ENCODE data around the gene NECAP2.
"Not testable (repeated sequence)": the region's sequence is repeated elsewhere in the genome, so short reads cannot be mapped to it uniquely, and the experiment has no call there.

The NECAP2 gene

DNA sequence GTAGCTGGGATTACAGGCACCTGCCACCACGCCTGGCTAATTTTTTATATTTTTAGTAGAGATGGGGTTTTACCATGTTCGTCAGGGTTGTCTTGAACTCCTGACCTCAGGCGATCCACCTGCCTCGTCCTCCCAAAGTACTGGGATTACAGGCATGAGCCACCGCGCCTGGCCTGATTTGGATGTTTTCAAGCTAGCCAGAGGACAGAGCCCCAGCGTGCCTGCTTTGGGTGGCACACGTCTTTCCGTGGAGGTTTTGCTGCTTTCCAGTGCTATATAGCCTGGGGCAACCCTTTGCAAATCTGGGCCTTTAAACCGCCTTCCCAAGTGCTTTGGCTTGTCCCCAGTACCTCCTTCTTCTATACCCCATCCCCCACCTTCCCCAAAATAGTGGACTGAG, 15.6 kb downstream of the NECAP2 start:
- H3K4me3 ChIP-seq (ENCODE audit: low read depth, low read length), result not testable (repeated sequence)

DNA sequence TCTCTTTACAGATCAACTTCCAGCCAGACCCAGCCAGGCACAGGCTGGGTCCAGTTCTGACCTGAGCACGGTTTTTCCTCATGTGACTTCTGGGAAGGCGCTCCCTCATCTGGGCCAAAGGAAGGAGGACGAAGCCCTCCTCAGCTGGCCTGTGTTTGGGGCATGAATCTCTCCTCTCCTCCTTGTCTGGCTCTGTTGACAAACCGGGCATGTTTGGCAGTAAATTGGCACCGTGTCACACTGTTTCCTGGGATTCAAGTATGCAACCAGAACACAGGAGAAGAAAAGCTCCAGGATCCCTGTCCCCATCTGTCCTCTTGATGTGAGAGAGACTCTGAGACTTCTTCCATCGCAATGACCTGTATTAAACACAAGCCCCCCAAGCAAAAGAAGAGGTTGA, 18.3 kb downstream of the NECAP2 start:
- H3K4me3 ChIP-seq (ENCODE audit: low read depth, low read length), result no peak overlapping the region

DNA sequence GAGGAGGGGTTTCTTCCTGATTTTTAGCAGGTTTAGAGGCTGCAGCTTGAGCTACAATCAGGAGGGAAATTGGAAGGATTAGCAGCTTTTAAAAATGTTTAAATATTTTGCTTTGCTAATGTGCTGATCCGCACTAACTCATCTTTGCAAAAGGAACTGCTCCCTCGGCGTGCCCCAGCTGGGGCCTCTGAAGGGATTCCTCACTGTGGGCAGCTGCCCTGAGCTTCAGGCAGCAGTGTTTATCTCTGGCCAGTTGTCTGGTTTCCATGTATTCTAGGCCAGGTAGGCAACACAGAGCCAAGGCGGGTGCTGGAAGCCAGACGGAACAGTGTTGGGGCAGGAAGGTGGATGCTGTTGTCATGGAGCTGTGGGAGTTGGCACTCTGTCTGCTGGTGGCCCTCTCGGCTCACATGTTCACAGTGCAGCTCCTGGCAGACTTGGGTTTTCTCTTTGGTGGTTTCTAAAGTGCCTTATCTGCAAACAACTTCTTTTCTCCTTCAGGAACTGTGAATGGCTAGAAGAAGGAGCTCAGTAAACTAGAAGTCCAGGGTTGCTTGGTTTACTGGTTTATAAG, 18.9 kb downstream of the NECAP2 start:
- no peak overlapping the region for H3K4me3 ChIP-seq (ENCODE audit: low read depth, low read length)

DNA sequence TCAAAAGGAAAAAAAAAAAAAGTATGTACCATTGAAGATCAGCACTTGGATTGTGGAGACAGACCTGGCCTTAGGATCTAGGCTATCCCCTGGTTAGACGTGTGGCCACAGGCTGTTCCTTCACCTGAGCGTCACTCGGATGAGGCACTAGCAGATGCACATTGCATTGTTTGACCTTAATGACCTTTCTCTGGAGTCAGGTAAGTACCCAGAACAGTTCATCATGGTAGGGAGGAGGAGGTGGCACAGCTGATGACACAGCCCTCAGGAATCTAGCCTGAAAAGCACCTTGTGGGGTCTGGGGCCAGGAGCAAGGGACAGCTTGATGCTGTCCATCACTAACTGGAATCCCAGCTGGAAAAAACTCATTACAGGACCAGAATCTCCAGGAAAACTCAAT, 21.2 kb downstream of the NECAP2 start:
- H3K4me3 ChIP-seq (ENCODE audit: low read depth, low read length), result no peak overlapping the region

- no peak overlapping the region for H3K4me3 ChIP-seq (ENCODE audit: low read depth, low read length)
Observed at GRCh38 chr1:16462773-16463330, 22.3 kb downstream of the NECAP2 start.

DNA sequence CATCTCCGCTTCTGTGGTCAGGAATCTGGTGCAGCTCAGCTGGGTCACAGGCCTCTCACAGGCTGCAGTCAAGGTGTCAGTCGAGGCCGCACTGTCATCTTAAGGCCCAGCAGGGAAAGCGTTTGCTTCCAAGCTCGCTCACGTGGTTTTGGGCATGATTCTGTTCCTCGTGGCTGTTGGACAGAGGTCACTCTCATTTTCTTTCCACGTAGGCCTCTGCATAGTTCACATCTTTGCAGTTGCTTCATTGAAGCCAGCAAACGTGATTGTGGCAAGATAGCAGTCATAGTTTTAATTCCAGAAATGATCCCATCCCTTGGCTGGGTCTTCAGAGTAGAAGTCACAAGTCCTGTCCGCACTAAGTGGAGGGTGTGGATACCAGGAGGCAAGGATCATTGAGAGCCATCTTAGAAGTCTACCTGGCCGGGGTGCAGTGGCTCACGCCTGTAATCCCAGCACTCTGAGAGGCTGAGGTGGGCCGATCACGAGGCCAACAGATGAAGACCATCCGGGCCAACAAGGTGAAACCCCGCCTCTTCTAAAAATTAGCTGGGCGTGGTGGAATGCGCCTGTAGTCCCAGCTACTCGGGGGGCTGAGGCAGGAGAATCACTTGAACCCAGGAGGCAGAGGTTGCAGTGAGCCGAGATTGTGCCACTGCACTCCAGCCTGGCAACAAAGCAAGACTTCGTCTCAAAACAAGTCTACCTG, 24.5 kb downstream of the NECAP2 start:
- H3K4me3 ChIP-seq (ENCODE audit: low read depth, low read length), result no peak overlapping the region

GRCh38 chr1:16468558-16468957, 28.0 kb downstream of the NECAP2 start:
- no peak overlapping the region for H3K4me3 ChIP-seq (ENCODE audit: low read depth, low read length)

DNA sequence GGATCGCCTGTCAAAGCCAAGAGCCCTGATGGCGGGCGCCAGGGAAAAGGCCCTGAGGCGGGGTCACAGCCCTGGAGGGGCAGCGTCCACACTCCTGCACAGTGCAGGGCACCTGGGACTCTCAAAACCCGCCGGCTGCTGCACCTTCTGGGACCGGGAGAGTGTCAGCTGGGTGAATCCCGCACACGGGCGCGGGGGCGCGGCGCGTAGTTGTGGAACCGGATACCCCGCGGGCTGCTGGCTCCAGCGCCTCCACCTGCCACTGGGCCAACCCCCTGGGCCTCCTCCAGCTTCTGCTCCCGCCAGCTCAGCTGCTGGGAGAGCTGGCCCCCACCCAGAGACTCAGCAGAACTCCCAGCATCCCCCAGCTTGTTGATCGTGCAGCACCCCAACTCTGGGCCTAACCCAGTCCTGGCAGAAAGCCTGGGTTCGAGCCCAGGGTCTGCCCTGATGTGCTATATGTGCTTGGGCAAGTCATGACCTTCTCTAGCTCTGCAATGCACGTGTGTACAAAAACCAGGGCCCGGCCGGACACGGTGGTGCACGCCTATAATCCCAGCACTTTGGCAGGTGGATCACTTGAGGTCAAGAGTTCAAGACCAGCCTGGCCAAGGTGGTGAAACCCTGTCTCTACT, 33.8 kb downstream of the NECAP2 start:
- H3K4me3 ChIP-seq (ENCODE audit: low read depth, low read length), result no peak overlapping the region

- H3K4me3 ChIP-seq (ENCODE audit: low read depth, low read length), result not testable (repeated sequence)
Observed at GRCh38 chr1:16474891-16475290, 34.4 kb downstream of the NECAP2 start.

DNA sequence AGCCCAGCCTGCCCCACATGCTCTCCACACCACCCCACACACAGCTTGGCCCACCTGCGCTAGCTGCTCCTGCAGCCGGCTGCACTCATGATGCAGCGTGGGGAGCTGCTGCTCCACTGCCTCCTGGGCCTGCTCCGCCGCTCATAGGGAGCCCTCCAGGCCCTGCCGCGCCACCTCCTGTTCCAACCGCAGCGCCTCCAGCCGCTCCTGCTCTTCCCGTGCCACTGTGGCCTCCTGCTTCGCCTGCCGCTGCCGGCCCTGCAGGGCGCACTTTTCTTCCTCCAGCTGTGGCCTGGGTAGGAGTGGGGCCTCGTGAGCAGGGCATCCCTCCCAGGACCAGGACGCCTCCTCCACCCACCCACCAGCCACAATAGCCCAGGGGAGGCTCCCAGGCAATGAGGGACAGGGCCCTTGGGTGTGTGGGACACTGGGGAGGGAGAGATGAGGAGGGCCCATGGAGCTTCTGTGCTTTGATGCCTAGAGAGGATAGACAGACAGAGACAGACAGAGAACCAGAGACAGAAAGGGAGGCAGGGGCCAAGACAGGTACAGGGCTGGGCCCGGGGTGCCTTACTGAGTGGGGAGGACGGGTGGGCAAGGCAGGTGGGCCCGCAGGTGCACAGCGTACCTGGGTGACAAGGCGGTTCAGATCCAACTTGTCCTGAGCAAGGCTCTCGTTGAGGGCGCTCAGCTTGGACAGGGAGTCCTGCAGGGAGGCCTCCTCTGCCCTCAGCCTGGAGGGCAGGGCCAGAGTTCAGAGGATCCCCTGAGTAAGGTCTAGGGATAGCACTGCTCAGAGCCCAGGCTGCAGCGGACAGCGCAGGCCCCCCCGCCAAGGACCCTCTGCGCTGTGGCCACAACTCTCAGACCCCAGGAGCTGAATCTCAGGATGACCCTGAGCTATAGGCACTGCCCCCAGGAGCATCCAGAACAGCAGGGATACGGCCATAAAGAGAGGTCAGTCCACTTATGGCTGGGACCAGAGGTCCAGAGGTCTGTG, 35.5 kb downstream of the NECAP2 start:
- not testable (repeated sequence) for H3K4me3 ChIP-seq (ENCODE audit: low read depth, low read length)

DNA sequence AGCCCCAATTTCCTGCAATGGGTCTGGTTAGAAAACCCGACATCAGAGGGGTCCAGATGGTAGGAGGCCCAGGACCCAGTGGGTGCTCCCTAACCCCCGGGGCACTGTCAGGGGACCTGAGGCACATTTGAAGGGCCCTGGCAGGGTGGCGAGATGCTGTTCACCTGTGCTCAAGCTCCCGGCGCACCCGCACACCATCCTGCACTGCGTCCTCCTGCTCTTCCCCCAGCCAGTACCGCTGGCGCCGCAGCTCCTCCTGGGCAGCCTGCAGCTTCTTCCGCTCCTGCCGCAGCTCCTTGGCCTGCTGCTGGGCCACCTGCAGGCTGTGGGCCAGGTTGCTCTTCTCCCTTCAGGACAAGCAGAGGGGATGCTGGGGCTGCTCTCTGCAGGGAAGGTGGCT, 37.6 kb downstream of the NECAP2 start:
- H3K4me3 ChIP-seq (ENCODE audit: low read depth, low read length), result no peak overlapping the region

DNA sequence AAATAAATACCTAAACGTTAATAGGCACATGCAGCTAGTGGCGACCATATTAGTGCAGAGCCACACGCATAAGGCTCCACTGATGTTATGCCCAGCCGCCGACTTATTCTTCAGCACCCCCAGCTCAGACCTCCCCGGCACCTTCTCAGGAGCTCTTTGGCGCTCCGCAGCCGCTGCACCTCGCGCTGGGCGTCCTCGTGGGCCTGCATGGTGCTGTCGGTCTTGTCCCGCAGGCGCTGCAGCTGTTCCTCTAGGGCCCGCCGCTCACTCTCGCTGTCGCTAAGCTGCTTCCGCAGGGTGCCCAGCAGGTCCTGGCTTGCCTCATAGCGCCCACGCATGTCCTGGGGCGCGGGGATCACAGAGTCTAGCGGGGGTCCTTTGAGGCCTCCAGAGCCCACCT, 42.6 kb downstream of the NECAP2 start:
- not testable (repeated sequence) for H3K4me3 ChIP-seq (ENCODE audit: low read depth, low read length)

DNA sequence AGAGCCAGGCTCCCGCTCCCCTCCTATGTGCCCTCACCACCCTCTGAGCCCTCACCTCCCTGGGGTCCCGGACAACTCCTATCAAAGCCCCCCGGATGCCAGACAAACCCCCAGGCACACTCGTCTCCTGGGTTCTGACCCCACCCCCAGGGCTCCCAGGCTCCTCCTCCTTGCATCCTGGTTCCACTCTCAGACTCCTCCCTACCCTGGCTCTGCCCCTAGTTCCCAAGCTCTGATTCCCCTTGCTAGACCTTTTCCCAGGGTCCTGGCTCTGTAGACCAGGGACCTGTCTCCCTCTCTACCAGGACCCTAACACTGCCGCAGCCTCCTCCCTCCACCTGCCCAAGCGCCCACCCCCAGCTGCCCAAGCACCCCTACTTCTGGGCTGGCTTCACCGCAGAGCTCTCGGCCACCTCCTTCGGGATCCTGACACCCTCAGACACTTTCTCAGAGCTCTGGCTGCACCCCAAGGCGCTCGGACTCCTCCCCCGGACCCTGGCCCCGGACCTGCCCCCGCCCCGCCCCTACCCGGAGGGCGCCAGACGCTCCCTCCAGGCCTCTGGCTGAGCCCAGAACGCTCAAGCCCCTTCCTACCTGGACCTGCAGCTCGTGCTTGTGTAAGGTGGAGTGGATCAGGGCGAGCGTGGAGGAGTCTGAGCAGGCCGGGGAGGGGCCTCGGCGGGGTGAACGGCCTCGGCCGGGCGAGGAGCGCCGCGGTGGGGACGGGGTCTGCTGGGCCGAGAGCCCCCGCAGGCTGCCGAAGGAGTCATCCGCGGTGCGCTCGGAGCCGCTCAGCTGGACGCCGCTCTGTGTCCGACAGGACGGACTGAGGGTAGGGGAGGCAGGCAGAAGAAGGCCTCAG, 43.3 kb downstream of the NECAP2 start:
- not testable (repeated sequence) for H3K4me3 ChIP-seq (ENCODE audit: low read depth, low read length)

DNA sequence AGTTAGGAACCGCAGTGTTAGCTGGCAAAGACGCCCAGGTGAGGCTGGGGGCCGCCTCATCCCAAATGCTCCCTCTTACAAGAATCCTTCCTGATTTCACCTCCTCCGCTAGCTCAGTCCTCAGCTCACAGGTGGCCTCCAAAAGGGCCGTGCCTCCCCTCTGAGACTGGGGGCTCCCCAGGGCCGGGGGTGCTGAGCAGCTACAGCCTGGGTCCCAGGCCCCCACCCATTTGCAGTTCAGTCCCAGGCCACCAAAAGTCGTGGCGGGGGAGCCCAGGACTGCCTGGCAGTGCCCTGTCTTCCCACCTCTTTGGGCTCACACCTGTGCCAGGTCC, 43.9 kb downstream of the NECAP2 start:
- no peak overlapping the region for H3K4me3 ChIP-seq (ENCODE audit: low read depth, low read length)

GRCh38 chr1:16484931-16485330, 44.4 kb downstream of the NECAP2 start:
- no peak overlapping the region for H3K4me3 ChIP-seq (ENCODE audit: low read depth, low read length)

GRCh38 chr1:16486316-16486715, 45.8 kb downstream of the NECAP2 start:
- H3K4me3 ChIP-seq (ENCODE audit: low read depth, low read length), result not testable (repeated sequence)

GRCh38 chr1:16487011-16487410, 46.5 kb downstream of the NECAP2 start:
- not testable (repeated sequence) for H3K4me3 ChIP-seq (ENCODE audit: low read depth, low read length)

GRCh38 chr1:16489195-16489880, 48.8 kb downstream of the NECAP2 start:
- not testable (repeated sequence) for H3K4me3 ChIP-seq (ENCODE audit: low read depth, low read length)

DNA sequence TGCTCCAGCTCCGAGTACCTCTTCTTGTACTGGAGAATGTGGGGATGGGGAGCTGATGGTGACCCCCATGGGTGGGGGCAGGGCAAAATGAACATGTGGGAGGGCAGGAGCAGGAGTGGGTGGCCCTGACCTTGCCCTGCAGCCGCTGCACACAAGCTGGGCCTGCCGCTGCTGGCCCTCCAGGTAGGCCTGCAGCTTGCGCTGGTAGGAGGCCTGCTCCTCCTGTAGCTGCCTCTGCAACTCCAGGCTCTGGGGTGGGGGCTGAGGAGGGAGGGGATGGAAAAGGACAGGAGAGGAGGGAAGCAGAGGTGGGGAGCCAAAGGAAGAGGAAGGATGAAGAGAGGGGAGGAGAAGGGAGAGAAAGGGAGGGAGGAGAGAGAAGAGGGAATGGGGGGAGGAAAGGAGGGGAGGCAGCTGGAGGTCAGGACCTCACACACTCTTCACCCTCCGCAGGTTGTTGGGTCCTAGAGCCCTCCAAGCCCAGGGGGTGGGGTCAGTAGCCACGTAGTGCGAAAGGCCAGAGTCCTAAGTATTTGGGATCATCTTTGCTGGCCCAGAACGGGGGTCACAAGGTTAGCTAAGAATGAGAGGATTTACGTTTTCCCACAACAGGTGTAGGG, 50.6 kb downstream of the NECAP2 start:
- no peak overlapping the region for H3K4me3 ChIP-seq (ENCODE audit: low read depth, low read length)
